NCI-H2227 treated with DMSO at 0.1 percent for 48 hours (cell line): Measurements from ENCODE around the gene TEX26.

Source experiments
- DNase-seq: peaks from one replicate; lab custom pipeline; 2025; lab: John Stamatoyannopoulos, UW

The TEX26 gene

DNA sequence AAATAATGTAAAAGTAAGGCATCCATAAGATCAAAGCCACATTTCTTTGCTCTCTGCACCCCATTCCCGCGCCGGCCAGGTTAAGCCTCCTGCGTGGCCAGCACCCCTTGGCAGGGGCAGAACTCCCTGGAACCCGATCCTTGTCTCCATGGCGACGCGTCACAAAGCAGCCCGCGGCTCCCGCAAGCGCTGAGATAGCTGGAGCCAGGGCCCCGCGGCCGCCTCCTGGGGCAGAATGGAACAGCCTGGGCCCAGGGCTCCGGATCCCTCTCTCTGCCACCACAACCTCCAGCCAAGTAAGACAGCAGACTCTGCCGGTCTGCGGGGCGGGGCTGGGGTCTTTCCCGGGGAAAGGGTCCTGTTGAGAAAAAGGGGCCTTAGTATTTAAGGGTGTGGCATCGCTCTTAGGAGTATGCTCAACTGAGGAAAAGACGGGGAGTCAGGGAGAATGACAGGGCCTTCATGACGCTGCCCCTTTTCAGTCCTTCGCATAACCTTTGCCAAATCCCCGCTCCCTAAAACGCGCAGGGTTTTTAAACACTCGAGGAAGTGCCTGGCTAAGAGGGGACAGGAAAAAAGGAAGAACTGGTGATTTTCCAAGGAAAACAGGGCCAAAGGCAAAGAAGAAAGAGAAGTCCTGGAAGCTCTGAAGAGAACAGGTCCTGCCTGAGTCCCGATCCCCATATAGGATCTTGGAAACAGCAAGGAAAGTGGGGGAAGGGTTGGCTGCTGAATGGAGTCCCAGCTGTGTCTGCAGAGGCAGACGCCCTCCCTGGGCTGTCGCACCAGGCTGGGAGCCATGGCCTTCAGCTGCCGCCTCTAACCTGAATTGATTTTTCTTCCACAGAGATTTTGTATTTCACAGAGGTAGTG is at the start of gene TEX26:
Gene TEX26 (plus strand): TSS at position 176 of the 873 bp plus-strand sequence. CDS start 60 bp downstream, at position 236.
- no peak for DNase-seq

DNA sequence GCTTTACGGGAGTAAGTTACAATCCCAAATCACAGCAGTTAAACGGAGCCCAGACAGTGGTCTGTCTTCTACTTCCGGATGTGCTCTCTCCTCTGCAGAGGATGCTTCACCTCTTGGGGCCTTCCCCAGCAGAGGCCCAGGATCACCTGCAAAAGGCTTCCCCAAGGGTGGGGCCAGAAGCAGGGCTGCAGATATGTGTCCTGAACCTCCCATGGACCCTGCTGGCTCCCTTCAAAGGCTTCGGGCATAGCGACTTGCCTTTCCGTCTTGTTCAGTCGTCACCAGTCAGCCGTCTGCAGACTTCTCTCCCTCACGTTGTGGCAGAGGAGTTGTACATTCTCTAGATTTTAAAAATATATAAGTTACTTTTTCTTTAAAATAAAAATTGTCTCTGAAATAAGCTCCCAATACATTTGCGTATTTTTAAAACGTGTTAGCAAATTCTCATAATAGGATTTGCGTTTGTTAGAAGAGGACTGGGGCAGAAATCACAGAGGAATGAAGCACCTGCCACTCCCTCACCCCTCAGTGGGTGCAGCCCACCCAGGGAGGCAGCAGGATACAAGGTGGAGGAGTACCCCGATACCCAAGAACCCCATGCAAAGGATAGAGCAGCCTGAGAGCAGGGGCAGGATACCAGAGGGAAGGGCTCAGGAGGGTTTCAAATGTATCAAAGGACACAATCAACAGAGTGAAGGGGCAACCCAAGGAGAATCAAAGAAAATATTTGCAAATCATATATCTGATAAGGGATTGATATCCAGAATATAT is 49.3 kb upstream of the TEX26 start:
- DNase-seq, result no peak

DNA sequence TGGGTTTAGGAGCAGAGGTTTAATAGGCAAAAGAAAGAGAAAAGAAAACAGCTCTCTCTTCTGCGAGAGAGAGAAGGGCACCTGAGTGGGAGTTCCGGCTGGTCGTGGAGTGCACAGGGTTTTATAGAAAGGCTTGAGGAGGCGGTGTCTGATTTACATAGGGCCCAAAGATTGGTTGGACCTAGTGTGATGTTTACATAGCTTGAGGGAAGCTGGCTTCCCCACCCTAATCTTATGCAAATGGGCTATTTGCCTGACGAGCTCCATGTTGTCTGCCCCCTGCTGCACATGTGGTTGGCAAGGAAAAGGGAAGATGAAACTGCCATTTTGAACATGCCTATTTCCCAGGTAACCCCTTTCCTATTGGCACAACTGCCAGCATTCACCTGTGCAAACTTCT is 47.9 kb upstream of the TEX26 start:
- DNase-seq, result no peak

DNA sequence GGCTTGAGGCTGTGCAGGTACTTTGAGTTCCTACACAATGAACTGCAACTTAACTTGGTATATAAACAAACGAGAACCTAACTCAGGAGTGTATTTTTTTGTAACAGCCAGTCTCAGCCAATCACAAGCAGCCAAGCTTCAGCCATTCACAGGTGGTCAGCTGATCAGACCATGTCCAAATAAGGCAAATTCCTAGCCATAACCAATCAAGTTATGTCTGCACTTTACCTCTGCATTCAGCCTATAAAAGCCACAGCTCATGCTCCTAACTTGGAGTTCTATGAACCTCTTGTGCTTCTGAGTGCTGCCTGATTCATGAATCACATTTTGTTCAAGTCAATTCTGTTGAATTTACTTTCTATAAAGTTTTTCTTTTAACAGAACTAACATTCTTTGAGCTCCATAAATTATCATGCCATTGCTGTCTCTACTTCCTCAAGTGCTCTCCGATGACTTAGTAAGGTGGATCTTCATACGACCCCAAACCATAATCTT is 43.2 kb upstream of the TEX26 start:
- no peak for DNase-seq

DNA sequence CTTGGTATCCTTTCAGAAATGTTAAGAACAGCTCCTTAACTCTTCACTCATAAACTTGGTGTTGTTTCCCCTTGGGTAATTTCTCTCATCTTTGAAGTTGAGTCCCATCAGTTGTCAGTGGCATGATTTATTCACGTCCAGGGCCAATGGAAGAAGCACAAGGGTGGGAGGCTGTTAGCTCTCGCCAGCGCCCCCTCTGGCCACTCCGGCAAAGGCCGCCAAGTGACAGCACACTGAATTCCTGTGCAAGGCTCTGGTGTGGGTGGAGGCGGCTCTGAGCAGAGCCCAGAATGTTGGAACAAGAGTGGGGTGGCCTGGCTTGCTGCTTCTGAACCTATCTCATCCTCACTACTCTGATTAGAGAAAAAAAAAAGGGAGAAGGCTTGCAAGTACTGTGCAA is 39.5 kb upstream of the TEX26 start:
- DNase-seq, result no peak

DNA sequence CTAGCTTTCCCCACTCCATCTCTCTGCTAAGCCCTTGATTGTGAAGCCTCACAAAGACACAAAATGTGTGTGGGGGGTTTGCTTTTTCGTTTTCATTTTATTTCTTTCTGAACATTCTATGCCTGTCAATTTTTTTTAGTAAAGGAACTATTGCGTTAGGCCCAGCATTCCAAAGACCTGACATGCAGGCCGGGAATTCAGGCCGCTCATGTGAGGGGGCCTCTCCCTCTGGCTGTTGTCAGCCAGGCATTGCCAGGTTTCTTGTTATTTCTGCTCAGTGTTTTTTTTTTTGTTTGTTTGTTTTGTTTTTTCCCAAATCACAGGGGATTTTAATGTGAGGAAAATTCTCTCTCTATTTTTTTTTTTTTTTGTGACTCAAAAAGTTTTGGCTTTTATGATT is 36.7 kb upstream of the TEX26 start:
- DNase-seq, result no peak

DNA sequence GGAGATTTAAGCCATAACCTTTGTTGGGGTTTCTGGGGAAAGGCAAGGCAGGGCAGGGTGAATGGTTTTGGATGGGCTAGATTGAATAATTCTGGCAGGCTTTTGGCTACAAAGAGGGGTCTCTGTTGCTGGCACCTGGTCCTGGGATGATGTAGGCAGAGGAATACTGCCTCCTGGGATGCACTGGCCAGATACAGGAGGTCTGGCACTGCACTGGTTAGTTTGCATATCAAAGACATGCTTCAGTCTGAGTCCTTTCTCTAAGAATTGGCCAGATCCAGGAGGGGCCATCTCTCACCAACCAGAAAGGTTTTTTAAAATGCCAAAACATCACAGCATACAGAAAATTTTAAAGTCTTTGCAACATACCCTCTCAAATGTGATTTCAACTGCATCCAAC is 34.4 kb upstream of the TEX26 start:
- no peak for DNase-seq

DNA sequence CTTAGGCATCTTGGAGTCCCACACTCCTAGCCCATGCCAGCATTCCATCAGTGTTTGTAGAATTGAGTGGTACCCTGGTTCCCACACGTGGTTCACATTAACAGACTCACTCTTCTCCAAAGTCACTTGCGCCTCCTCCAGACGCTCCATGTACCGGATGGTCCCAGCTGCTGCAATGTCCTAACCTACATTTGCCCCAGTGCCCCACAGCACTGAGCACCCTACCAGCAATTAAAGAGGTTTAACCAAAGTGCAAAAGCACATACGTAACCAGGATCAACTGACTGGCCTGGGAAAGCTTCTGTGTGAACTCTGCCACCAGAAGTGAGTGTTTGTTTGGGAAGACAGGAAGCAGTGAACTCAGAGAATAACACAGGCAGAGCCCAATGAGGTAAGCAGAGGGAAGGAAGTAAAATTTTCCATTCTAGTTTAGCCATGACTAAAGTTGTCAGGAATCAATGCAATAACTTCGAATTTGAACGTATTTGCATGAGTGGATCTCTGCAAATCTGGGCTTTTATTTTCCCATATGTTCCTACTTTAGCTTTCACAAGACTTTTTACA is 33.7 kb upstream of the TEX26 start:
- DNase-seq, result no peak

DNA sequence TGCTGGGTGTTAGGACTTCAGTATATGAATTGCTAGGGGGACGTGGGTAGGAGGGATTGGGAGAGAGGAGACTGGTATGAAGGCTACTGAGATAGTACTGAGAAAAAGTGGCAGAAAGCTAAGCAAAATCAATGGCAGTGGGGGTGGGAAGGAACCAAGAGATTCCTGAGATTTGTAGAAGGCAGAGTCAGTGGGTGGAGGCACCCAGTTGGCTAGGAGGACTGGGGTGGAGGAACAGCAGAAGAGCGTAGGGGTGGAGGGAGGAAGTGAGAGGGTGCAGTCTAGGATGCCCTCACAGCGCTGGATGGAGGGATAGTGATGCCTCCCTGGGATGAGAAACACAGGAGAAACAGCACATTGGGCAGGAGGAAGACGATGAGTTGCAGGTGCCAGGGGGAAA is 32.0 kb upstream of the TEX26 start:
- no peak for DNase-seq

DNA sequence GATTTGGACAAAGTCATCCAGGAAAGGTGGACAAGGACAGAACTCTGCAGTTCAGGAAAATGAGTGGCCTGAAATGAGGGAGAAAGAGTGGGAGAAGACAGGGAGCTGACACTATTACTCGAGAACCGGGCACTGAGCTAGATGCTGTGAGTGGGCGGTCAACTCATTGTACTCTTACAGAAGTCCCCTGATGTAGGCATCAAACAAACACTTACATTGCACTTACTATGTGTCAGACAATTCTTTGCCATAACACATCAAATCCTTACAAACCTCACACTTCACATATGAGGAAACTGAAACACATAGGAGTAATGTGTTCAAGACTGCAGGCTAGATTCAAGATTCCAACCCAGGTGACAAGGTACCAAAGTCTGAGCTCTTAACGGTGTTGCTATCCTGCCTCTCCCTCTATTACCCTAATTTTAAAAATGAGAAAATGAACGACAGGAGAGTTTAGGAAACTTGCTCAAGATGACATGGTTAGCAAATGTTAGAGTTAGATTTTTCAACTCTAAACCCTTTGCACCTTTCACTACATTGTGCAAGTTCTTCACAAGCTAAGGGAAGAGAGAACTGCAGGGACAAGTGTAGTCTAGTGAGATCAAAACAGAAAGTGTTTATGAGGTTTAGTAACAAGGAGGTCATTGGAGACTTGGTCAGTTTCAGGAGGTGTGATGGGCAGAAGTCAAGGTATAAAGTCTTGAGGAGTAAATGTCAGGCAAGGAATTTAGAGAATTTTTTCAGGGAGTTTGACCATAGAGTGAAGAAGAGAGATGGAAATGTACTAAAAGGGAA is 31.3 kb upstream of the TEX26 start:
- DNase-seq, result no peak

DNA sequence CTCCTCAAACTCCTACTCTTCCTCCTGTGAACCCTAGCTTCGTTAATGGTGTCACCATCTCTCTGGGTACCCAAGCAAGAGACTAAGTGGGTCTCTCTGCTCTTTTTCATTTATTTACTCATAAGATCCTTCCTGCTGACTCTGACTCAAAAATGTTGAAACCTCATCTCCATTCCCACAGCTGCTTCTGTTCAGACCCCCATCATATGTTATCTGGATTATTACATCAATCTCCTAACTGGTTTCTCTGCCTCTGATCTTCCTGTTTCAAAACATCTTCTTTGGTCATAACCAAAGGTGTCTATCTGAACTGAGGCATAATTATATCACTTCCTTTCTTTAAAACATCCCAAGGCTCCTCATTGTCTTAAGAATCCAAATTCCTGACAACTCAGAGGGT is 28.4 kb upstream of the TEX26 start:
- no peak for DNase-seq

DNA sequence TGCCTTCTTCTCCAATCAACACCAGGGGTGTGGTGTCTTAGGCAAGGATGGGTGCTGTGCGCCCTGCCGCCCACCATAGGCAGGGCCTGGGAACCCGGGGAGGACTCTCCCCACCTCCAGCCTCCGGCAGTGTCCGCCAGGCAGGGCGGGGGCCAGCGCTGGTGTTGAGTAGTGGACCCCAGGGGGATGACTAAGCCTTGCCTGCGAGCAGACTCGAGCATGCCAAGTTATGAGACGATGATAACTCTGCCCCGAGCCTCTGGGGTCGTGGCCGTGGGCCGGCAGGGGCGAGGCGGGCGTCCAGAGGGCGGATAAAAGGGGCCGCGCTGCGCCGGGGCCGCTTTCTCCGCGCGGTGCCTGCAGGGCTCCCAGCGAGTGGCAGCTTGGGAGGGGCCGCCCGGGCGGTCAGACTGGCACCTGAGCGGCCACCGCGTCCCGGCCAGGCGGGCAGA is 26.5 kb upstream of the TEX26 start, which contains the start of gene MEDAG:
Gene MEDAG (plus strand): TSS at position 340 of the 452 bp plus-strand sequence. CDS start 245 bp downstream, outside the sequence.
- DNase-seq, result no peak

DNA sequence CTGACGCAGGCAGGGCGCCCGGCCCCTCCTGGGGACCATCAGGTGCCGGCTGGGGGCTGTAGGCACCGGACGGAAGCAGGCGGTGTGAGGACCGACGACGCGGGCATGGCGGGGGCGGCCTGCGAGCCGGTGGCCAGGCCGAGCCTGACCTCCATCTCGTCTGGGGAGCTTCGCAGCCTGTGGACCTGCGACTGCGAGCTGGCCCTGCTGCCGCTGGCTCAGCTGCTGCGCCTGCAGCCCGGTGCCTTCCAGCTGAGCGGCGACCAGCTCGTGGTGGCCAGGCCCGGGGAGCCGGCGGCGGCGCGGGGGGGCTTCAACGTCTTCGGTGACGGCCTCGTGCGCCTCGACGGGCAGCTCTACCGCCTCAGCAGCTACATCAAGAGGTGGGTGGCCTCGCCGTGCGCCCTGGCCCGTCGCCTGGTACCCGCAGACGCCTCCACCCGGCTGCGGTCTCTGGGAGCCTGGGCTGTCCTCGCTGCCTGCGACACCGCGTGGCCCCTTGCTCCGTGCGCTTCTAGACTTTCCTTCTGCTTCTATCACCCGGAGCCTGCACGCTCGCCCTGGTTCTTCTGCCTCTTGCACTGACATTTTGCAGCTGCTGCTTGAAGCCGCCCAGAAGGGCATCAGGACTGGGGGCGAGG is 25.9 kb upstream of the TEX26 start:
- no peak for DNase-seq

DNA sequence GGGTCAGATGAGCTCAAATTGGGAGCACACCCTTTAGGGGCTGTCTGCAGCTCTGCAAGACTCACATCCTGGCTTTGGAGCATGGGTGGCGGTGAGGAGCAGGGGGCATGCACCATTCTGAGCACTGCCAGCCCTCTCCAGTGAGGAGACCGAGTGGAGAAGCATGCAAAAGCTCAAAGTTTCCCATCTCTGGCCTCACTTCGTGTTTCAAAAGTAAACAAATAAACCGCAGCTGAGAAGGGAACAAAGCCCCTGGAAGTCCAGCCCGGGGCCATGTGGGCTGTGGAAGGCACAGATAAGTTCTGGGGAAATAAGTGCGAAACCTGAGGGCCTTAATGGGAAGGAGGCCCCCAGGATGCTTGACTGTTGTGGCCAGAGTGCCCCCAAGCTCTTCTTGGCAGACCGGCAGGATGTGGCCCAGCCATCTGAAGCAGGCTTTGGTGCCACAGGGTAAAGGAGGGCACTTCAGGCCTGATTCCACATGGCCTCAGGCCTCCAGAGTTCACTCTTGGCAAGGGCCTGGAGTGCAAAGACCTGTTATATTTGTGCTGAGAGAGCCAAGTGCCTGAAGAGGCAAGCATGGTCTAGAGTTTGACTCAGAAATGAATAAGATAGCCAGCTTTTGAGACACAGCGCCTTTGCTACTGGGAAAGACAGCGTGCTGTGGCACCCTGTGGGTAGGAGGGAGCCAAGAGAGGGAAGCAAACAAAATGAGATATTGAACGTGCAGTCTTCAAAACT is 25.2 kb upstream of the TEX26 start:
- DNase-seq, result no peak

DNA sequence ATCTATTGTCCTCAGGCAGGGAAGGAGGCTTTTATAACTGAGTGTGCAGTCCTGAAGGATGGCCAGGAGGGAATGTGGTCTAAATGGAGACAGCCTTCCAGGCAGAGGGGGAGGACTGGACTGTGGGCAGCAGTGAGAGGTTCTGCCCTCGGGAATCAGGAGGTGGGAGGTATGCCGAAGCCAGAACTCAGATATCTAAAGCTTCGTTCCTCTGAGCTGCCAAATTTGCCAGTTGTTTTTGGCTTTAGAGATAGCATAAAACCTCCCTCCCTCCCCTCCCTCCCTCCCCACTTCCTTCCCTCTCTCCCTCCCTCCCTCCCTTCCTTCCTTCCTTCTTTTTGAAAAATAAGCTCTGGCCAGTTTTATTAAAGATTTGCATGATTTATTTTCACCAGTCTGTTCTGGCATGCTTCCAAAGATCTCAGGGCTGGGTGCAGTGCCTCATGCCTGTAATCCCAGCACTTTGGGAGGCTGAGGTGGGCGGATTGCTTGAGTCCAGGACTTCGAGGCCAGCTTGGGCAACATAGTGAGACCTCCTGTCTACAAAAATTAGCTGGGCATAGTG is 24.0 kb upstream of the TEX26 start:
- no peak for DNase-seq

DNA sequence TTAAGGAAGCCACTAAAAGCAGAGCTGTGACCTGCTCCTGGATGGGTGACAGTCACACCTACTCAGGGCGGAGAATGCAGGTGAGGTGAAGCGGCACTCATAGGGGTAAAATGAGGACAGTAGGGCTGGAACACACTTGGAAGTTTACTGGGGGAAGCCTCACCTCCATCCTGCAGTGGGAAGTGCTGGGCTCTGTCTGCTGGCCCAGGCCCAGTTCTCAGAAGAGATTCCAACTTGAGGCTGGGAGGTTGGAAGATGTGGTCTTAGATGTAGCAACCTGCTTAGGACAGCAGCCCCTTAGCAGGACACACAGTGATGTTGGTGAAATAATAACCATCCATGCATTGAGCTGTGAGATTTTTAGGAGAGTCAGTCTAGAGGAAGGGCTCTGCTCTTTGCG is 21.8 kb upstream of the TEX26 start:
- DNase-seq, result no peak

DNA sequence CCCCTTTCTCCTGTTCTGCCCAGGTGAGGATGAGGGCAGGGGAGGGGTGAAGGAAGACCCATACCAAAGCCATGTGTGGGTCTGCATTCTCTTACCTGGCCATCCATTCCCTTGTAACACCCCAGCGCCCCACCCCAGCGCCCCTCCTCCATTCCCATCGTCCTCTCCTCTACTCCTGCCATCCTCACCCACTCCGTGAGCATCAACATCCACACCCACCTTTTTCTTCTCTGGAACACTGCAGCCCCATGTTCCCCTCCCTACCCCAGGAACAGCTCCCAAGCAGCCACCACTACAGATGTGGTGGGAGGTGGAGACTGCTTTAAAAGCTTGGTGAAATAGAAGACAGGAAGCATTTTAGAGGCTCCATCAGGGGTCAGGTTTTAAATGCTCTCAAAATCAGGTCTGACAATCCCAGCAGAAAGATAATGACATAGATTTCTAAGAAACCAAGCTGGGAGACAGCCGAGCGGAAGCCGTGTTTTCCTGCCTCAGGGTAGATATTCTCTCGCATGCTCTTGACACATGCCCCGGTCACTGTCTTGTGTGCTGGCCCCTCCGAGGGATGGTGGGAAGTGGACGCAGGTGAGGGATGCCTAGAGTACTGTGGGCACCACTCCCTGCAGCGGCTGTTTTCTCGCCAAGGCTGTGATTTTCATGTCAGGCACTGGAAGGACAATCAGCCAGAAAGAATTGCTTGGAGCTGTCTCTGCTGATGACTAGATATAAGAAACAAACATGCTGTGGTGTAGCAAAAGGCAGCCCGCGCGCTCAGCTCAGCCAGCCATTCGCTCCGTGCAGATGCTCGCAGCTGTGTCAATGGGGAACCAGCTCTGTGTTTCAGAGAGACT is 16.5 kb upstream of the TEX26 start:
- peak; percentile 78 for DNase-seq

DNA sequence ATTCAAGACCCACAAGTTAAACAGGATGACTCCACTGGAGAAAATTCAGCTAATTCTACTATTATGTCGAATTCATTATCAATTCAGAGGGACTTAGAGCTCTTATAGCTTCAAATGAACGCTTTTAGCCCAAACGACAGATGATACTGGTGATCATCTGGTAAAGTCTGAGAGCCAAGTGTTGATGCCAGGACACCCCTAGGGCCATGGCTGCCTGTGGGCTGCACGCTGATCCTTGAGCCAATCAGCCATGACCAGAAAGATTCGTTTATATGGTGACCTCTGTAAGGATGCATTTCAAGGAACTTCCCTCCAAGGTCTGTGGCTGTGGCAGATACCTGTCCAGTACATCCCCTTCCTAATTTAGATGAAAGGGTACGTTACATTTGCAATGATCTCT is 15.5 kb upstream of the TEX26 start:
- no peak for DNase-seq
